ENCODE results near the gene SNRNP35. TPM values are rescaled to one million over a fixed set of nuclear protein-coding genes. Genes with fewer than 3 reads are reported as not detected.
"Not testable (repeated sequence)": the region's sequence is repeated elsewhere in the genome, so short reads cannot be mapped to it uniquely, and the experiment has no call there.

Gene SNRNP35, protein sequence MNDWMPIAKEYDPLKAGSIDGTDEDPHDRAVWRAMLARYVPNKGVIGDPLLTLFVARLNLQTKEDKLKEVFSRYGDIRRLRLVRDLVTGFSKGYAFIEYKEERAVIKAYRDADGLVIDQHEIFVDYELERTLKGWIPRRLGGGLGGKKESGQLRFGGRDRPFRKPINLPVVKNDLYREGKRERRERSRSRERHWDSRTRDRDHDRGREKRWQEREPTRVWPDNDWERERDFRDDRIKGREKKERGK
- 10 to 100 TPM; 17.4 to 23.2 TPM for total RNA-seq

DNA sequence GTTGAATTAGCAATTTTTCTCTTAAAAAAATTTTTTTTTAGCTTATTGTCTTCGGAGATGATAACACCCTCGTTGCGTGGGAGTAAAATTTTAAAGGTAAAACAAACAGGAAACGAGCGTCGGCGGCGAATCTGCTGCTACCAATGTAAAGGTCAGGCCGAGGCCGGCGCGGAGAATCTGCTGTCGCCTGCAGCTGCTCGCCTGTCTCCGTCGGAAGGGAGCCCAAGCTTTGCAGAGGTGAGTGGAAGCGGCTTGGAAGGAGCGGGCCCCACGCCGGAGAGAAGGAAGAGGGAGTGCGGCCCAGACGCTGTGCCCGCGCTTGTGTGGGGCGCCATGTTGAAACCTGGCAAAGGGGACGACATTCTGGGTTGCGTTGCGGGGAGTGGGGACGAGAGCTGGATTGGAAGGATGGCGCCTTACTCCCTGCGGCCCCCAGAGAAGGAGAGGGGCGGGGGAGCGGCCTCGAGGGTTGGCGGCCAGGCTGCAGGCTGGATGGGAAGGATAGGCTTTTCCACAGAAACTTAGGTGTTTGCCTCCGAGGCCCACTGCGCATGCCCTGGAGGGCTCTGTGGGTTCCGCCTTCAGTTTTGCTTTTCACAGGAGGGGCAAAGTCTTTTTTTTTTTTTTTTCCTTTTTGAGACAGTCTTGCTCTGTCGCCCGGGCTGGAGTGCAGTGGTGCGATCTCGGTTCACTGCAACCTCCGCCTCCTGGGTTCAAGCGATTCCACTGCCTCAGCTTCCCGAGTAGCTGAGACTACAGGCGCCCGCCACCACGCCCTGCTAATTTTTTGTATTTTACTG, at the start of gene SNRNP35:
TSS of gene SNRNP35 (plus strand) at position 160 of the 800 bp plus-strand sequence. CDS start 7,402 bp downstream, outside the sequence.
- H3K27ac ChIP-seq, result peak within 1 kb of the TSS; percentile 98
- intact Hi-C loops (cut with DNase I), result no loop called here
- H3K27me3 ChIP-seq, result no peaks in the 10 kb centered on the region
- no peaks in the 10 kb centered on the region for H3K36me3 ChIP-seq
- TF ChIP-seq, protein P1, sequence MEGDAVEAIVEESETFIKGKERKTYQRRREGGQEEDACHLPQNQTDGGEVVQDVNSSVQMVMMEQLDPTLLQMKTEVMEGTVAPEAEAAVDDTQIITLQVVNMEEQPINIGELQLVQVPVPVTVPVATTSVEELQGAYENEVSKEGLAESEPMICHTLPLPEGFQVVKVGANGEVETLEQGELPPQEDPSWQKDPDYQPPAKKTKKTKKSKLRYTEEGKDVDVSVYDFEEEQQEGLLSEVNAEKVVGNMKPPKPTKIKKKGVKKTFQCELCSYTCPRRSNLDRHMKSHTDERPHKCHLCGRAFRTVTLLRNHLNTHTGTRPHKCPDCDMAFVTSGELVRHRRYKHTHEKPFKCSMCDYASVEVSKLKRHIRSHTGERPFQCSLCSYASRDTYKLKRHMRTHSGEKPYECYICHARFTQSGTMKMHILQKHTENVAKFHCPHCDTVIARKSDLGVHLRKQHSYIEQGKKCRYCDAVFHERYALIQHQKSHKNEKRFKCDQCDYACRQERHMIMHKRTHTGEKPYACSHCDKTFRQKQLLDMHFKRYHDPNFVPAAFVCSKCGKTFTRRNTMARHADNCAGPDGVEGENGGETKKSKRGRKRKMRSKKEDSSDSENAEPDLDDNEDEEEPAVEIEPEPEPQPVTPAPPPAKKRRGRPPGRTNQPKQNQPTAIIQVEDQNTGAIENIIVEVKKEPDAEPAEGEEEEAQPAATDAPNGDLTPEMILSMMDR (IDR thresholded peaks at IDR 0.05), result no peak
- H3K4me3 ChIP-seq, result peak within 1 kb of the TSS; percentile 67
- peak within 1 kb of the TSS; percentile 85 to 96 for H3K9ac ChIP-seq (ENCODE audit: low read depth in 2 of 2, low read length in 2 of 2)
- H3K9me3 ChIP-seq, result no peaks in the 10 kb centered on the region
- DNase-seq, result peak; percentile 89
- no peaks in the 10 kb centered on the region for H3K4me1 ChIP-seq

DNA sequence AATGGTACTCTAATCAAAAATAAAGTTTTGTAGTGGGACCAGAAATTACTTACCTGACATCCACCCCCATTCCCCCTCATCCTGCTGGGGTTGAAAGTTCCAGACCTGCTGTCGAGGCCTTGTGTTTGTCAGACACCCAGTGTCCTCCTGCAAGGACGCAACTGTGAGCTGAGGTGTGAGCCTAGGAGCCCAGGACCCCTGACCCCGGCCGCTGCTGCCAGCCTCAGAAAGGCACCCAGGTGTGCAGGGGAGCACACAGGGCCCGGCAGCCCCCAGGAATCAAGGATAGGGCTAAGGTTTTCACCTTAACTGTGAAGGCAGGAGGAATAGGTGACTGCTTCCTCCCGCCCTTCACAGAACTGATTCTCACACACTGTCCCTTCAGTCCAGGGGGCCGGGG, 49.3 kb upstream of the SNRNP35 start:
- H3K27ac ChIP-seq; H3K9me3 ChIP-seq; H3K27me3 ChIP-seq; intact Hi-C loops (cut with DNase I); DNase-seq; H3K4me3 ChIP-seq; H3K9ac ChIP-seq (ENCODE audit: low read depth in 2 of 2, low read length in 2 of 2); H3K4me1 ChIP-seq: not testable (repeated sequence)
- peaks cover 13% of the 10 kb centered on the region for H3K36me3 ChIP-seq

DNA sequence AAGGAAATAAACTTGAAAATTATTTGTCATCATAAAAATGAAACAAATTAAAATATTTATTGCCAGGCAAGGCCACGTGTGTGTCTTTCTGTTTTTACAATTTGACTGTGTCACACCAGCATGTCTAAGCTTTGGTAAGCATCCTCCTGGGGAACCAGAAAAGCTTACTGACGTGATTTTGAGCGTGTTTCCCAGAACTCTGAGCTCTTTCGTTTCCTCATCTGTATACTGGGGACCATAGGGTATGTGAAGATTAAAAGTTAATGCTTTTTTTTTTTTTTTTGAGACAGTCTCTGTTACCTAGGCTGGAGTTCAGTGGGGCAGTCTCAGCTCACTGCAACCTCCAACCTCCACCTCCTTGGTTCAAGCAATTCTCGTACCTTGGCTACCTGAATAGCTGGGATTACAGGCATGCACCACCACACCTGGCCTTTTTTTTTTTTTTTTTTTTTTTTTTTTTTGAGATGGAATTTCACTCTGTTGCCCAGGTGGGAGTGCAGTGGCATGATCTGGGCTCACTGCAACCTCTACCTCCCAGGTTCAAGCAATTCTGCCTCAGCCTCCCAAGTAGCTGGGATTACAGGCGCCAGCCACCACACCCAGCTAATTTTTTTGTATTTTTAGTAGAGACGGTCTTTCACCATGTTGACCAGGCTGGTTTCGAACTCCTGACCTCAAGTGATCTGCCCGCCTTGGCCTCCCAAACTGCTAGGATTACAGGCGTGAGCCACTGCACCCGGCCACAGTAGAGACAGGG, 48.5 kb upstream of the SNRNP35 start:
- H3K9ac ChIP-seq (ENCODE audit: low read depth in 2 of 2, low read length in 2 of 2); H3K9me3 ChIP-seq; H3K27me3 ChIP-seq; H3K36me3 ChIP-seq; intact Hi-C loops (cut with DNase I); DNase-seq; H3K4me1 ChIP-seq; H3K27ac ChIP-seq; H3K4me3 ChIP-seq: not testable (repeated sequence)

DNA sequence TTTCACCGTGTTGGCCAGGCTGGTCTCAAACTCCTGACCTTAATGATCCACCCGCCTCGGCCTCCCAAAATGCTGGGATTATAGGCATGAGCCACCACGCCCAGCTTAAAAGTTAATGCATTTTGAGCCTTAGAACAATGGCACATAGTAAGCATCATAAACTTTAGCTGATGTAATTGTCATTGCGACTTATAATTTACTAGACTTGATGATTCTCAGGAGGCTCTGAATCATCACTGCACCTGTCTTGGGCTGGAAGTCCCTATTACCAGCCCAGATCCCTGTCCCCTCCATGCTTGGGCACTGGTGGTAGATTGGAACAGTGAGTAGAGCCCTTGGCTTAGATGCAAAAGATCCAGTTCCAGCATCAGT, 47.9 kb upstream of the SNRNP35 start:
- no peak for DNase-seq
- no peak overlapping the region for H3K27ac ChIP-seq
- no peak overlapping the region for H3K4me3 ChIP-seq
- H3K36me3 ChIP-seq, result peaks cover 6% of the 10 kb centered on the region
- no peaks in the 10 kb centered on the region for H3K27me3 ChIP-seq
- TF ChIP-seq, protein P1 (IDR thresholded peaks at IDR 0.05), result no peak
- no peaks in the 10 kb centered on the region for H3K9me3 ChIP-seq
- intact Hi-C loops (cut with DNase I), result no loop called here
- no peaks in the 10 kb centered on the region for H3K4me1 ChIP-seq
- no peak overlapping the region for H3K9ac ChIP-seq (ENCODE audit: low read depth in 2 of 2, low read length in 2 of 2)

DNA sequence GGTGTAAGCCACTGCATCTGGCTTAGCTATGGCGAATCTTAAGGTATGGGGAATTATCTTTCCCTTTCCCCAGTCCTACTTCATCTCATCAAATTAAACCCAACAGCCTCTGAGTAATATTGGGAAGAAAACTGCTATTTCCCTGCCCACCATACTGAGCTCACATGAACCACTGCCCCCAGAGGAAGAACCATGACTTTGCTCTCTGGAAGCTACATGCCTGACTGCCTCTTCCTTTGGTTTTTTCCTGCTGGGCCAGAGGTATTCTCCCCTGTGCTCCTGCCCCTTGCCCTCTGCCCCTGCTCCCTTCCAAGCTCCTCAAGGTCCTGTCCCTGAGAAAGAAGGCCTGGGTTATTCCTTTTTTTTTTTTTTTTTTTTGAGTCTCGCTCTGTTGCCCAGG, 36.6 kb upstream of the SNRNP35 start:
- Histone ChIP-seq H3K4me3 (no peak overlapping the region), H3K27ac (no peak overlapping the region), H3K36me3 (no peaks in the 10 kb centered on the region), H3K9me3 (no peaks in the 10 kb centered on the region), H3K9ac (ENCODE audit: low read depth in 2 of 2, low read length in 2 of 2) (no peak overlapping the region), H3K4me1 (no peaks in the 10 kb centered on the region), H3K27me3 (no peaks in the 10 kb centered on the region)
- no peak for DNase-seq
- TF ChIP-seq, protein P1 (IDR thresholded peaks at IDR 0.05), result no peak
- intact Hi-C loops (cut with DNase I), result no loop called here

DNA sequence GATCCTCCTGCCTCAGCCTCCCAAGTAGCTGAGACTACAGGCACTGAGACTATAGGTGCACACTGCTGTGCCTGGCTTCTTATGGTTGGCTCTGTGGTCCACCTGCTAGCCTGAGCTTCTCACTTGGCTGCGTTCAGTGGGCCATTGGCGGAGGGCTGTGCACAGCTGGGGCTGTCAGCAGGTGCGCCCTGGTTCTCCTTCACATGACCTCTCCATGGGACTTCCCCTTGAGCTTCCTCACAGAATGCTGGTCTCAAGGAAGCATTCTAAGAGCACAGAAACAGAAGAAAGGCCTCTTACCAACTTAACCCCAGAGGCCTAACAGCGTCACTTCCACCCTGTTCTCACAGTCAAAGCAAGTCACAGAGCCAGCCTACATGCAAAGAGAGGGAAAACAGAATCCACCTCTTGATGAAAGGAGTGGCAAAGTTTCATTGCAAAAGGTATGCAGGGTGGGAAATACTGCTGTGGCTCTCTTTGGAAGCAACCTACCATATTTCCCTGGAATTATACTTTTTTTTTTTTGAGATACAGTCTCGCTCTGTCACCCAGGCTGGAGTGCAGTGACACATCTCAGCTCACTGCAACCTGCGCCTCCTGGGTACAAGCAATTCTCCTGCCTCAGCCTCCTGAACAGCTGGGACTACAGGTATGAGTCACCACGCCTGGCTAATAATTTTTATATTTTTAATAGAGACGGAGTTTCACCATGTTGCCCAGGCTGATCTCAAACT, 30.7 kb upstream of the SNRNP35 start:
- intact Hi-C loops (cut with DNase I), result no loop called here
- TF ChIP-seq, protein P1 (IDR thresholded peaks at IDR 0.05), result no peak
- no peak overlapping the region for H3K27ac ChIP-seq
- H3K4me3 ChIP-seq, result no peak overlapping the region
- H3K36me3 ChIP-seq, result no peaks in the 10 kb centered on the region
- DNase-seq, result no peak
- H3K9me3 ChIP-seq, result no peaks in the 10 kb centered on the region
- no peaks in the 10 kb centered on the region for H3K4me1 ChIP-seq
- no peak overlapping the region for H3K9ac ChIP-seq (ENCODE audit: low read depth in 2 of 2, low read length in 2 of 2)
- H3K27me3 ChIP-seq, result no peaks in the 10 kb centered on the region

All from colonic mucosa (tissue), 4 donors.